Measurements from ENCODE around the gene C11orf68.

C11orf68 gene

GRCh38 chr11:65872586-65873317, 46.1 kb downstream of the C11orf68 start, which contains the start of gene EFEMP2:
TSS of gene EFEMP2 (minus strand) at chr11:65872800. CDS start at chr11:65872354, 446 bp downstream.
- DNase-seq (ENCODE audit: low read depth in 2 of 2), result no peak

- DNase-seq (ENCODE audit: low read depth in 2 of 2), result no peak
Observed at GRCh38 chr11:65871811-65872548, 46.9 kb downstream of the C11orf68 start.

GRCh38 chr11:65870706-65871681, 47.9 kb downstream of the C11orf68 start:
- DNase-seq (ENCODE audit: low read depth in 2 of 2), result no peak

GRCh38 chr11:65870307-65870658, 48.6 kb downstream of the C11orf68 start:
- no peak for DNase-seq (ENCODE audit: low read depth in 2 of 2)

- no peak for DNase-seq (ENCODE audit: low read depth in 2 of 2)
Observed at GRCh38 chr11:65869643-65870306, 49.1 kb downstream of the C11orf68 start.

- no peak for DNase-seq (ENCODE audit: low read depth in 2 of 2)
Observed at GRCh38 chr11:65868907-65869306, 50.0 kb downstream of the C11orf68 start.

GRCh38 chr11:65868076-65868667, 50.7 kb downstream of the C11orf68 start:
- DNase-seq (ENCODE audit: low read depth in 2 of 2), result no peak

- no peak for DNase-seq (ENCODE audit: low read depth in 2 of 2)
Observed at GRCh38 chr11:65867284-65868071, 51.4 kb downstream of the C11orf68 start.
